ENCODE measurements around the gene TMEM132E.

The TMEM132E gene

GRCh38 chr17:34615326-34615725 lies 35.9 kb downstream of the TMEM132E start:
- H3K9me3 ChIP-seq (ENCODE audit: control insufficient read depth in 1 of 2, low read length in 2 of 2), result no peaks in the 10 kb centered on the region
- no peak overlapping the region for H3K4me3 ChIP-seq (ENCODE audit: low read depth in 1 of 2, low read length in 2 of 2)
- no peaks in the 10 kb centered on the region for H3K36me3 ChIP-seq (ENCODE audit: control insufficient read depth in 1 of 2, insufficient read depth in 2 of 2, low read length in 2 of 2)
- H3K9ac ChIP-seq (ENCODE audit: low read depth in 1 of 2, low read length in 2 of 2), result no peak overlapping the region
- no peaks in the 10 kb centered on the region for H3K4me1 ChIP-seq (ENCODE audit: control insufficient read depth in 1 of 2, insufficient read depth in 2 of 2, low read length in 2 of 2)
- H3K27me3 ChIP-seq (ENCODE audit: control insufficient read depth in 1 of 2, insufficient read depth in 2 of 2, low read length in 2 of 2), result peaks cover 4 to 14% of the 10 kb centered on the region in 2 donors
- no peak overlapping the region for H3K27ac ChIP-seq (ENCODE audit: low read depth, low read length)

GRCh38 chr17:34616148-34616547 lies 36.8 kb downstream of the TMEM132E start:
- Histone ChIP-seq H3K27me3 (ENCODE audit: control insufficient read depth in 1 of 2, insufficient read depth in 2 of 2, low read length in 2 of 2) (peaks cover 4 to 14% of the 10 kb centered on the region in 2 donors), H3K9me3 (ENCODE audit: control insufficient read depth in 1 of 2, low read length in 2 of 2) (no peaks in the 10 kb centered on the region), H3K4me1 (ENCODE audit: control insufficient read depth in 1 of 2, insufficient read depth in 2 of 2, low read length in 2 of 2) (no peaks in the 10 kb centered on the region), H3K4me3 (ENCODE audit: low read depth in 1 of 2, low read length in 2 of 2) (no peak overlapping the region), H3K36me3 (ENCODE audit: control insufficient read depth in 1 of 2, insufficient read depth in 2 of 2, low read length in 2 of 2) (no peaks in the 10 kb centered on the region), H3K27ac (ENCODE audit: low read depth, low read length) (no peak overlapping the region), H3K9ac (ENCODE audit: low read depth in 1 of 2, low read length in 2 of 2) (no peak overlapping the region)

- Histone ChIP-seq H3K9ac (ENCODE audit: low read depth in 1 of 2, low read length in 2 of 2) (no peak overlapping the region), H3K27ac (ENCODE audit: low read depth, low read length) (no peak overlapping the region), H3K27me3 (ENCODE audit: control insufficient read depth in 1 of 2, insufficient read depth in 2 of 2, low read length in 2 of 2) (peaks cover 4 to 14% of the 10 kb centered on the region in 2 donors), H3K4me3 (ENCODE audit: low read depth in 1 of 2, low read length in 2 of 2) (no peak overlapping the region), H3K4me1 (ENCODE audit: control insufficient read depth in 1 of 2, insufficient read depth in 2 of 2, low read length in 2 of 2) (no peaks in the 10 kb centered on the region), H3K9me3 (ENCODE audit: control insufficient read depth in 1 of 2, low read length in 2 of 2) (no peaks in the 10 kb centered on the region), H3K36me3 (ENCODE audit: control insufficient read depth in 1 of 2, insufficient read depth in 2 of 2, low read length in 2 of 2) (no peaks in the 10 kb centered on the region)
These were observed 38.0 kb downstream of the TMEM132E start for GRCh38 chr17:34617398-34617797.

- H3K9me3 ChIP-seq (ENCODE audit: control insufficient read depth in 1 of 2, low read length in 2 of 2), result no peaks in the 10 kb centered on the region
- peaks cover 0 to 16% of the 10 kb centered on the region in 2 donors for H3K27me3 ChIP-seq (ENCODE audit: control insufficient read depth in 1 of 2, insufficient read depth in 2 of 2, low read length in 2 of 2)
- no peaks in the 10 kb centered on the region for H3K4me1 ChIP-seq (ENCODE audit: control insufficient read depth in 1 of 2, insufficient read depth in 2 of 2, low read length in 2 of 2)
- H3K27ac ChIP-seq (ENCODE audit: low read depth, low read length), result no peak overlapping the region
- no peaks in the 10 kb centered on the region for H3K36me3 ChIP-seq (ENCODE audit: control insufficient read depth in 1 of 2, insufficient read depth in 2 of 2, low read length in 2 of 2)
- no peak overlapping the region for H3K9ac ChIP-seq (ENCODE audit: low read depth in 1 of 2, low read length in 2 of 2)
- no peak overlapping the region for H3K4me3 ChIP-seq (ENCODE audit: low read depth in 1 of 2, low read length in 2 of 2)
These were observed 40.4 kb downstream of the TMEM132E start for GRCh38 chr17:34619687-34620217.

- Histone ChIP-seq H3K27ac (ENCODE audit: low read depth, low read length) (no peak overlapping the region), H3K9me3 (ENCODE audit: control insufficient read depth in 1 of 2, low read length in 2 of 2) (no peaks in the 10 kb centered on the region), H3K9ac (ENCODE audit: low read depth in 1 of 2, low read length in 2 of 2) (no peak overlapping the region), H3K36me3 (ENCODE audit: control insufficient read depth in 1 of 2, insufficient read depth in 2 of 2, low read length in 2 of 2) (no peaks in the 10 kb centered on the region), H3K4me3 (ENCODE audit: low read depth in 1 of 2, low read length in 2 of 2) (no peak overlapping the region), H3K4me1 (ENCODE audit: control insufficient read depth in 1 of 2, insufficient read depth in 2 of 2, low read length in 2 of 2) (no peaks in the 10 kb centered on the region), H3K27me3 (ENCODE audit: control insufficient read depth in 1 of 2, insufficient read depth in 2 of 2, low read length in 2 of 2) (peaks cover 7 to 20% of the 10 kb centered on the region in 2 donors)
These were observed 41.1 kb downstream of the TMEM132E start for GRCh38 chr17:34620458-34620857.

- Histone ChIP-seq H3K9me3 (ENCODE audit: control insufficient read depth in 1 of 2, low read length in 2 of 2) (no peaks in the 10 kb centered on the region), H3K27me3 (ENCODE audit: control insufficient read depth in 1 of 2, insufficient read depth in 2 of 2, low read length in 2 of 2) (peaks cover 31 to 34% of the 10 kb centered on the region in 2 donors), H3K4me3 (ENCODE audit: low read depth in 1 of 2, low read length in 2 of 2) (no peak overlapping the region), H3K36me3 (ENCODE audit: control insufficient read depth in 1 of 2, insufficient read depth in 2 of 2, low read length in 2 of 2) (no peaks in the 10 kb centered on the region), H3K4me1 (ENCODE audit: control insufficient read depth in 1 of 2, insufficient read depth in 2 of 2, low read length in 2 of 2) (no peaks in the 10 kb centered on the region), H3K27ac (ENCODE audit: low read depth, low read length) (no peak overlapping the region), H3K9ac (ENCODE audit: low read depth in 1 of 2, low read length in 2 of 2) (no peak overlapping the region)
These were observed 43.7 kb downstream of the TMEM132E start for GRCh38 chr17:34622862-34623623.

GRCh38 chr17:34623856-34624766 lies 44.7 kb downstream of the TMEM132E start:
- H3K4me3 ChIP-seq (ENCODE audit: low read depth in 1 of 2, low read length in 2 of 2), result no peak overlapping the region
- H3K27me3 ChIP-seq (ENCODE audit: control insufficient read depth in 1 of 2, insufficient read depth in 2 of 2, low read length in 2 of 2), result peaks cover 36 to 39% of the 10 kb centered on the region in 2 donors
- no peak overlapping the region for H3K9ac ChIP-seq (ENCODE audit: low read depth in 1 of 2, low read length in 2 of 2)
- H3K27ac ChIP-seq (ENCODE audit: low read depth, low read length), result no peak overlapping the region
- no peaks in the 10 kb centered on the region for H3K9me3 ChIP-seq (ENCODE audit: control insufficient read depth in 1 of 2, low read length in 2 of 2)
- H3K4me1 ChIP-seq (ENCODE audit: control insufficient read depth in 1 of 2, insufficient read depth in 2 of 2, low read length in 2 of 2), result peaks cover 0 to 3% of the 10 kb centered on the region in 2 donors
- no peaks in the 10 kb centered on the region for H3K36me3 ChIP-seq (ENCODE audit: control insufficient read depth in 1 of 2, insufficient read depth in 2 of 2, low read length in 2 of 2)

GRCh38 chr17:34624767-34625383 lies 45.5 kb downstream of the TMEM132E start:
- Histone ChIP-seq H3K36me3 (ENCODE audit: control insufficient read depth in 1 of 2, insufficient read depth in 2 of 2, low read length in 2 of 2) (no peaks in the 10 kb centered on the region), H3K27me3 (ENCODE audit: control insufficient read depth in 1 of 2, insufficient read depth in 2 of 2, low read length in 2 of 2) (peaks cover 35 to 42% of the 10 kb centered on the region in 2 donors), H3K4me1 (ENCODE audit: control insufficient read depth in 1 of 2, insufficient read depth in 2 of 2, low read length in 2 of 2) (peaks cover 5 to 8% of the 10 kb centered on the region in 2 donors), H3K9ac (ENCODE audit: low read depth in 1 of 2, low read length in 2 of 2) (no peak overlapping the region), H3K9me3 (ENCODE audit: control insufficient read depth in 1 of 2, low read length in 2 of 2) (no peaks in the 10 kb centered on the region), H3K4me3 (ENCODE audit: low read depth in 1 of 2, low read length in 2 of 2) (no peak overlapping the region), H3K27ac (ENCODE audit: low read depth, low read length) (no peak overlapping the region)

GRCh38 chr17:34626121-34626681 lies 46.8 kb downstream of the TMEM132E start:
- Histone ChIP-seq H3K36me3 (ENCODE audit: control insufficient read depth in 1 of 2, insufficient read depth in 2 of 2, low read length in 2 of 2) (no peaks in the 10 kb centered on the region), H3K27ac (ENCODE audit: low read depth, low read length) (no peak overlapping the region), H3K9me3 (ENCODE audit: control insufficient read depth in 1 of 2, low read length in 2 of 2) (no peaks in the 10 kb centered on the region), H3K9ac (ENCODE audit: low read depth in 1 of 2, low read length in 2 of 2) (no peak overlapping the region), H3K4me3 (ENCODE audit: low read depth in 1 of 2, low read length in 2 of 2) (no peak overlapping the region), H3K4me1 (ENCODE audit: control insufficient read depth in 1 of 2, insufficient read depth in 2 of 2, low read length in 2 of 2) (peaks cover 5 to 8% of the 10 kb centered on the region in 2 donors), H3K27me3 (ENCODE audit: control insufficient read depth in 1 of 2, insufficient read depth in 2 of 2, low read length in 2 of 2) (peaks cover 35 to 42% of the 10 kb centered on the region in 2 donors)

Data from duodenal mucosa (tissue), 2 donors.